Hindlimb muscle (tissue), 1 donor: ENCODE data around the gene CHST2. TPM values are rescaled to one million over a fixed set of nuclear protein-coding genes. Genes with fewer than 3 reads are reported as not detected.
"Not testable (repeated sequence)": the region's sequence is repeated elsewhere in the genome, so short reads cannot be mapped to it uniquely, and the experiment has no call there.

Experiments used
- DNase-seq: peaks from one replicate; pipeline ENCODE4 v3.0.0-alpha.2; 2013
- polyA plus RNA-seq: library from polyadenylated mRNA; unstranded; fragments of 120-200 nt; gene quantifications from one replicate; pipeline ENCODE4 v1.2.1, GENCODE V29; 2013; ENCODE audit not compliant: insufficient read length

The CHST2 gene
- polyA plus RNA-seq, 1 donor: 4.4 TPM

DNA sequence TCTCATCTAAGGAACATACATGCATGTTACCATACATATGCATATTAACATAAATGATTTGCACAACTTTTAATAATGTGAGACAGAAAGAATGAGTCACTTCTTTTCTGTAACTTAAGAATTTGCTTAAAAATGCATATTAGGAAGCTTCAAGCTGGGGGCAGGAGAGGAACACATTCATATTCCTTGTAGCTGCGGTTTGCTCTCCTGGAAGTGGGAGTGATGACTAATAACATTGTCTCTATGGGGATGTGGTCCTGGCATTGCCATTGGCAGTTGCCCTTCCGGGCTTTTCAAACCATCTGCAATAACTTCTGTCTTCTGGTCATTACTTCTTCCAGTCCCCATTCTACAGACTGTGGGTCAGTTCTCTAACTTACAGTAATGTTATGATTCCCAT lies 15.6 kb downstream of the CHST2 start:
- DNase-seq: no peak

DNA sequence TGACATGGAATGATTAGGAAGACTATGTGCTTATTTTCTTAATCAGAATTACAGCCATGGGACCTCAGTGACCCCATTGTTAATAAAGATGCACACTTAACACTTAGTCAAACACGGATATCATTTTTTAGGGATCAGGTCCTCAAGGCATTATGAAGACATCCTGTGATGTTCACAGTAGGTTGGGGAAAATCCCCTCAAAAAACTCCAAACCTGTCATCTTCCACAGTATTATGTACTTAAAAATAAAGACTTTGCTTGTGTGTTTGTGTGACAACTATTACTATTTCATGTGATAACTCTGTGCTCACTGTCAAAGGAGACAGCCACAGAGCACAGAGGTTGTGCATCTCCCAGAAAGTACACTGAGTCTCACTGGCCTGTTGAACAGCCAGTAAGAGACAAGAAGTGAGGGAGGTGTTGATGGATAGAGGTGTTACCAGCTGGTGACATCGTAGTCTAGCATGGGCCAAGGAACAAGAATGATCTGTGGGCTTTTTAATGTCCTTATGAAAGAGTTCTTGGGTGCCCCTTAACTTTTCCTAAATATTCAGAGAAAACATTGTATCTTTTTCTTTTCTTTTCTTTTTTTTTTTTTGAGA lies 18.0 kb downstream of the CHST2 start:
- DNase-seq: no peak

DNA sequence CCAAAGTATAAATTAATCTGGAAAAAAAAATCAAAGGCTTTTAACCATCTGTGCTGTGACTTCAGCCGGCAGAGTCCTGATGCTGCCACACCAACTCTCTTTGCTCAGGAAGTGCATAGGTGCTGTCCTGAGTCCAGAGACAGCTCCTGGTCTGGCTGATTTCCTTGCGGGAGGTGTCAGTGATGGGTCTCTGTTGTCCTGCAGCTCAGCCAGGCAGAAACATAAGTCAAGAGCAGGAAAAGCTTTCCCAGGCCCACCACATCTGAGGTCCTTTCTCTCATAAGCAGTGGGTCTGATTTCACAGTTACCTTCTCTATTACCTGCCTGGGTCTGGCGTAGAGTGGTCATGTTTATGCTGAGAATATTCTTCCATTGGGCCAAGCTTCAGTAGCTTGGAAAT lies 19.4 kb downstream of the CHST2 start:
- DNase-seq: no peak

DNA sequence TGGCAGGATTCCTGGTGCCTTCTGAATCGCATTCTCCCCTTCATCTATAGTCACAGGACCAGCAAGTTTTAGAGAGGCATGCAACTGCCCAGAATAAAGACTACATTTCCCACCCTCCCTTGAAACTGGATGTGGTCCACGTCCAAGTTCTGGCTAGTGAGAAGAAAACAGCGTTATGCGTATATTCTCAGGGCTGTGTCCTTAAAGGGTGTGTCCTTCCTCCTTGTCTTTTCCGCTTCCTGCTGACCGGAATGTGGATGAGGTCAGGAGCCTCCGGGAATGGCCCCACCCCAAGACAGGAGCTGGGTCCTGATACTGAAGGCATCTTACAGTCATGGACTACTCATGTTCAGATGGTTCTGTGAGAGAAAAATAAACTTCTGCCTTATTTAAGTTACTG lies 20.2 kb downstream of the CHST2 start:
- DNase-seq: no peak

DNA sequence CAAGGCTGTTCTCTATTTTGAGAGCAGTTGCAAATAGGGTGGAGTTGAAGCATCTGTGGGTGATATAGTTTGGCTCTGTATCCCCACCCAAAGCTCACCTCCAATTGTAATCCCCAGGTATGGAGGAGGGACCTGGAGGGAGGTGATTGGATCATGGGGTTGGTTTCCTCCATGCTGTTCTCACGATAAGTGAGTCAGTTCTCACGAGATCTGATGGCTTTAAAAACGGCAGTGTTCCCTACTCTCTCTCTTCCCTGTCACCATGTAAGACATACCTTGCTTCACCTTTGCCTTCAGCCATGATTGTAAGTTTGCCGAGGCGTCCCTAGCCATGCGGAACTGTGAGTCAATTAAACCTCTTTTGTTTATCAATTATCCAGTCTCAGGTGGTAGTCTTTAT lies 21.0 kb downstream of the CHST2 start:
- no peak for DNase-seq

DNA sequence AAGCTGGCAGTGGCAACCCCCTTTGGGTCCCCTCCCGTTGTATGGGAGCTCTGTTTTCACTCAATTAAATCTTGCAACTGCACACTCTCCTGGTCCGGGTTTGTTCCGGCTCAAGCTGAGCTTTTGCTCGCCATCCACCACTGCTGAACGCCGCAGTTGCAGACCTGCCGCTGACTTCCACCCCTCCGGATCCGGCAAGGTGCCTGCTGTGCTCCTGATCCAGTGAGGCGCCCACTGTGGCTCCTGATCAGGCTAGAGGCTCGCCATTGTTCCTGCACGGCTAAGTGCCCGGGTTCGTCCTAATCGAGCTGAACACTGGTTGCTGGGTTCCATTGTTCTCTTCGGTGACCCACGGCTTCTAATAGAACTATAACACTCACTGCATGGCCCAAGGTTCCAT lies 22.8 kb downstream of the CHST2 start:
- no peak for DNase-seq

DNA sequence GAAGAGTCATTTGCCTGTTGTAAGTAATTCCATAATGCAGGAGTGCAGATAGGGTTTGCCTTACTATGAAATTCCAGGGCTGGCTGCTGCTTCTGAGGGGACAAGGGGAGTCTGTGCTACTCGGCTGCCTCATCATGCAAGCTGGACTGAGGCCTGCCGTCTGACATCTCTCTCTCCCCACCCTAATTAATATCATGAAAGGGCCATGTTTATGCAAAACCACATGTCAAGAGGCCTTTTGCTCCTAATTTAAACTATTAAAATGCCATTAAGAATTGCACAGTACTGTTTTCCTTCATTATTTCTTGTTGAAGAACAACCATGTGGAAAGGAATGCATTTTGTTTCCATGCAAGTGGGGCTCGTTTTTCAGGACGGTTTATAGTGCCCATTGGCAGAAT lies 26.3 kb downstream of the CHST2 start:
- DNase-seq: no peak

DNA sequence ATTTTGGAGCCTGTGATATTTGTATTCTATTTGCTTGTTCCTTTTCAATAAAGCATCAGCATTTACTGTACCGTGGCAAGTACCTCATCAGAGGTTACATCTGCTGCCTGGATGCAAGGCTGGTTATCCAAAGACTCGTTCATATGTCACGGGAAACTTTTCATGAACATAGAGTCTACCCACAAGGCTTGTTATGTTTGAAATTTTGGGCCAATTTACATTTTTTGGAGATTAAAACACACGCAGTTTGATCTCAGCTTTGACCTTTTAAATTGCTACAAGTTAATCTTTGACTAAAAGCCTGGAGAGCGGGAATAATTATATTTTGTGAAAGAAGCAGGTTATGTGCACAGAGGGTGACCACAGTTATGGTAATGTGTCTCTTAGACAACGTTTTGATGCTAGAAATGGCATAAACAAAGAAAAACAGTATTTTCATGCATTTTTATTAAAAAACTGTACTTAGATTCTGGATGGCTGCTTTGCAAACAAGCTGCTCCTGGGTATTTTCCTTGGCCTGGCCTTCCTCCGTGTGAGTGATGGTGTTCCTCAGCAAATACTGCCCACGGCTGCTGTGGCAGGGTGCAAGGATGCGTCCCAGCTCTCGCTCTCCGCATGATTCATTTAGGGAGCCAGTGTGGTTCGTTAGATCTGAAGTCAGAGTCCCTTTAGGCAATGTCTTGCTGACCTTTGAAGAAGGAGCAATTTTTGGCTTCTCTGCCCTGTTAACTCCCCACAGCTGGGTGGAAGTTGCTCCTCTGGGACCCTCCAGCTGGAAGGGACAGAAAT lies 27.1 kb downstream of the CHST2 start:
- DNase-seq: no peak

DNA sequence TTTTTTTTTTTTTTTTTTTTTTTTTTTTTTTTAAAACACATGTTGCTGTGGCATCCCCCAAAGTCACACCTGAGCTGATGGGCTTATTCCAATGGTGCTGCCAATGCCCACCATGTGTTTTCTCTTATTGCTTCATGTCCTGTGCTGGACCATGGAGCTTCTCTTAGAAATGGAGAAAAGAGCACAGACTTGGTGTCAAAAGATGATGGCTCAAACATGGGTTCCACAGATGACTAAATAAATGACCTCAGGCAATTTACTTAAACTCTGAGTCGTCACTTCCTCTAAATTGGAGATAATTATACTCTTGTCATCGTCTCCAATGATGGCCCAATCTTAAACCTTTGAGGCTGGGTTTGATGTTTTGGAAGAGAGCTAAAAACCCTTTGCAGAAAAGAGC lies 28.1 kb downstream of the CHST2 start:
- no peak for DNase-seq

DNA sequence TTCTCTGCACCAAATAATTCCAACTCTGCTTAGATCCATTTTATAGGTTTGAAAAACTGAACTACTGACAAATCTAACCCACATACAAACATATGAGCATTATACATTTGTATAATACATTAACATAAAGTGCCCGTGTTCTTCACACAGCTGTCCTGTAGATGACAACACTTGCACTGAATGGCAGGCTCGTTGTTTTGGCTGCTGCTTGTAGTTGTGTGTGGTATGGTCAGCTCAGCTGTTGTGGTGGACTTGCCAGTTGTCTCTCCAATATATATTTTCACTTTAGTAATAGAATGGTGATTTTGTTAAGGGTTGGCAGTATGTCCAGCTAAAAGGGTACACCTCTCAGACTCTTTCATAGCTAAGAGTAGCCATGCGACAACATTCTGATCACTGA lies 30.5 kb downstream of the CHST2 start:
- DNase-seq: no peak

DNA sequence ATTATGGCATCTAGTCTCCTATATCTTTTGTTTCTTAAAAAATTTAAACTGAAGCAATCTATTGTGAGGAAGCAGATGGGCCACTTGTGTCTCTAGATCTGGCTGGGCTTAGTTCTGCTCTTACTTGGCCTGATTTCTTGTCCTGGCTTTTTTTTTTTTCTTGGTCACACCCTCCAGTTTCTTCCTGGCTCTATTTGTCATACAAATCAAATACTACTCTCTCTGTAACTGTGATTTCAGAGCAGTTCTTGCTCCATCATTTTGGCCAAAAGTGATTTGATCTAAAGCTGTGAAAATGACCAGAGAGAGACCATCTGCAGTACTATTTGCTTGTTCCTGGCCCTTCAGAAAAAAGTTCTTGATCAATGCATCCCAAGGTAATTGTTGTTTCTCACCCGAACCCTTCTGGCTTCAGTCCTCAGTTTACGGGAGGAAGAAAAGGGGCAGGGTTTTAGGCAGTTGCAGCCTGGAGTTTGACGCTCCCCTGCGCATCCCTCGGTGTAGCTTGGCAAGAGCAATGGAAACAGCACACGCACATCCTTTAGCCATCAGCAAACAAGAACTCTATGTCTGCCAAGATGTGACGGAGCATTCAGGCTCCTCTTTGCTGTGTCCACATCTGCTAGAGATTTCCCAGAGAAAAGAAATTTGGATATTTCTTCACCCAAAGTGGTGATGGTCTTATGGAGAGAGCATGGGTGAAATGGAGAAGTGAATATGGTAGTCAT lies 31.6 kb downstream of the CHST2 start:
- DNase-seq: peak; percentile 96

DNA sequence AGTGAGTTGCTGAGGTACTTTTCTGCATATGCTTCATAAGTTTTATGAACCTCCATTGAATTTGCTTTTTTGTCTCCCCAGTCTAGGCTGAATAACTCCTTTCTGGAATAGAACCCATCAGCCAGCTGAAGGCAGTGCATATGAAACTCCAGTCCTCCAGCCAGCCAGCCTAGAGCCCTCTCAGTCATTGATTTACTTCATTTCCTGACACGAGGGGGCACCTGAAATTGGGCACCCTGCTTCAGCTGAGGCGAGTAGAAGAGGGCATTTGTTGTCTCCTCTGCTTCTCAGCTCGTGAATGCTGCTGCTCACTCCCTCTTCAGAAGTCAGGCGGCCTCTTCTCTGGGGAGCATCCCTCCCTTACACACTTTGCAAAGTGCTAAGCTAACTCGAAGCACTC lies 32.5 kb downstream of the CHST2 start:
- no peak for DNase-seq

DNA sequence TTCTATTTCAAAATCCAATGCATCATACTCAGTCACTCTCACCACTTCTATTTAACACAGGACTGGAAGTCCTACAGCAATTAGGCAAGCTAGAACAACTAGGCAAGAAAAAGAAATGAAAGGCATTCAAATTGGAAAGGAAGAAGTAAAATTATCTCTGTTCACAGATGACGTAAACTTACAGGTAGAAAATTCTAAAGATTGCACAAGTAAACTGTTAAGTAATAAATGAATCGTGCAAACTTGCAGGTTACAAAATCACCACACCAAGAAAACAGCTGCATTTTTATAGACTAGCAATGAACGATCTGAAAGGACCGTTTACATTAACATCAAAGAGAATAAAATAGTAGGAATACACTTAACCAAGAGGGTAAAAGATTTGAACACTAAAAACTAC lies 36.2 kb downstream of the CHST2 start:
- no peak for DNase-seq

DNA sequence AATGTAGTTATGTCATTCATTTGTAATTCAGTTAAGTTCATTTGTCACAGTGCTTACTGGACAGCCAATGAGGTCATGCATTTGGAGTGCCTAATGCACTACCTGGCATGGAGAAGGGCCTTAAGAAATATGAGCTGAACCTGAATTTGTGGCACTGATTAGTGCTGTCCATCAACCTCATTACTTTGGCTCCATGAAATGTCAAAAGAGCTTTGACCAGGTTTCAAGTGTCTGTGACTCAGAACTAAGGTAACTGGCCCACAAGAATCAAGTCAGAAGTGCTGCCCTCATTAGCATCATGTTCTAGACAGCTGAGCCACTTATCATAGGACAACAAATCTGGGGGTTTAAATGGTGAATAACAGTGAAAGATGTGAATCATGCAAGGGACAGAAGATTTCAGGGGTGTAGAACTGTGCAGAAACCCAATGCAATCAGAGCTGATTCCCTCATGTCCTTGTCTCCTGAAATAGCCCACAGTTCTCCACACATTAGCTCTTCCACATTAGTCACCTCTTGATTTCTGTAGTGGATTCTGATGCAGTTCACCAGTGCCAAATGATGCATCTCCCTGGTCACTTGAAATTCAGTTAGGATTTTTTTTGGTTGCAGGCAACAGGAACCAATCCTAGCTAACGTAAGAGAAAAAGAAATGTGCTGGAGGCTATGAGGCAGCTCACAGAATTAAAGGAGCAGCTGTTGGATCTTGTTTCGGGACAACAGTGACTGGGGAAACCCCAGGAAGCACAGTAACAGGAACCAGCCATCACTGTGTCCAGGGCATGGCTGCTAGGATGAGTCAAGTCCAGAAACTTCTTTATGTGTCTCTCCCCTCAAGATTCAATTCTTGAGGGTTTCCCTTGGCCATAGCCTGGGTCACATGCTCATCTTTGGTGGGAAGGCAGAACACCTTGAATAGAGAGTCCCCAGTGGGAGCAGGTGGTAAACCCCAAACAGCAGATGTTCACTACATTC lies 38.7 kb downstream of the CHST2 start:
- no peak for DNase-seq

DNA sequence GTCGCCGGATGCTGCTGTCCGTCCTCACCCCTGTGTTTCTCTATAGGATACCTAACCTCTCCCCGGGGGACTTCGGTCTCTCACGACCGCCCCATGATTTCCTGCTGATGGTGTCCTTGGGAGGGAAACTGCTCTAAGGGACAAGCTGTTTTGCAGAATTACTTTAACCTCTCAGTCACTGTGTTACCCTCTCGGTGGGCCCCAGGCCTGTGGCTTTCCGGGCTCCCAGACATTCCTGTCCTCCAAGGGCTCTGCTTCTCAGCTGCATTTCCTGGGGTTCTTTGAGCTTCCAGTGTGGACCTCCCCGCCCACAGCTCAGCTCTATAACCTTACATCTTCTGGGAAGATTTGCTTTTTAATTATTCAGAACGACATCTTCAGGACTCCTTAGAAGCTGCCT lies 40.9 kb downstream of the CHST2 start:
- DNase-seq: no peak

DNA sequence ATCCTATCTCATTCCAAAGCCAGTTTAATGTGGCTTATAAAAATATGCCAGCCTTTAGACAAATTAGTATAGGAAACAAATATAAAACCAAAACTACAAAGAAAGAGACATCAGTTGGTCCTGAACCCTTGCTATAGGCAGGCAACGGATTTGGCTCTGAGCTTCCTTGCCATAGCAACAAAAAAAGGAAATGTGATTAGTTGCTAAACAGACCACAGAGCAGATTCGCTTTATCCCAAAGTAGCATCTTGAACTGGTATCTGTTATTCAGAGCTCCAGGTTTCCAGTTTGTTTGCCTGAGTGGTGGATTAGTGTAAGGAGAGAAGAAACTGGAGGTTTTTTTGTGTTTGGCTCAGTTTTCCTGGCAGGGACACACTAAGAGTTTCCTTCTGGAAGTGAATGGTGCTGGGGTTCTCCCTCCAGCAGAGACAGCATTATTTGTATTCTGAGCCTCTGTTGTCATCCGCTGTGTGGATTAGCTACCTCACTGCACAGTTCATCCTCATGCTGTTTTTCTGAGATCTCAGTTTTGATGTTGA lies 44.1 kb downstream of the CHST2 start:
- DNase-seq: peak; percentile 67

DNA sequence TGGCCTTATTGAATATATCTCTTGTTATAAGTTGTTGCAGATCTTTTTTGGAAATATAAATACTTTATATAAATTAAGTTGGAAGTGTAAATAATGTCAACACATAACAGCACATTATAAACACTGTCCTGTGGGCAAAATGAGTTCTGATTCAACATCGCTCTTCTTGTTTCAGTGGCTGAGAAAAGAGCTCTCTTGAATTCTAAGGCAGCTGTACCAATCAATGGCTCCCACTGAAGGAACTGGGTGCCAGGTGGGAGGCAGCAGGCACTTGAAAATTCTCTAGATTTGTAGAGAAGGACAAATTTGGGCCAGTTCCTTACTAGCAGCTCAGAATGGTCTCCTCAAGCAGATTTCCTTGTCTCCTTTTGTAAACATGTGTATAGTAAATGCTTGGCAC lies 45.6 kb downstream of the CHST2 start:
- DNase-seq: no peak

DNA sequence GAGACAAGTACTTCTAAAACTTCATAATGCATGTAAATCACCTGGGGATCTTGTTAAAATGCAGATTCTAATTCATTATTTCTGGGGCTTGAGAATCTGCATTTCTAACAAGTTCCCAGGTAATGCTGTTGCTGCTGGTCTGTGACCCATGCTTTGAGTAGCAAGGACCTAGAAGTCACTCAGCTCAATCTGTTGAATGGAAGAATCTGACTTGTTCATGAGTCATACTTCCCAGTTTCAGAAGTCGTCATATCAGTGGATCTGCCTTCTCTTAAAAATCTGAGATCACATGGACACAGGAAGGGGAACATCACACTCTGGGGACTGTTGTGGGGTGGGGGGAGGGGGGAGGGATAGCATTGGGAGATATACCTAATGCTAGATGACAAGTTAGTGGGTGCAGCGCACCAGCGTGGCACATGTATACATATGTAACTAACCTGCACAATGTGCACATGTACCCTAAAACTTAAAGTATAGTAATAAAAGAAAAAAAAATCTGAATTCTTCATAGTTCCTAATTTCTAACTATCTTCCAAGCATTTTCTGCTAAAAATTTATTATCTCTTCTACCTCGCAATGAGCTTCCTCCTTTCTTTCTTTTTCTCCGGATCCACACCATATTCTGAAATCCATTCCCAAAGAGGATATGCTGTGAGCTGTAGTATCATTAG lies 46.2 kb downstream of the CHST2 start:
- not testable (repeated sequence) for DNase-seq

DNA sequence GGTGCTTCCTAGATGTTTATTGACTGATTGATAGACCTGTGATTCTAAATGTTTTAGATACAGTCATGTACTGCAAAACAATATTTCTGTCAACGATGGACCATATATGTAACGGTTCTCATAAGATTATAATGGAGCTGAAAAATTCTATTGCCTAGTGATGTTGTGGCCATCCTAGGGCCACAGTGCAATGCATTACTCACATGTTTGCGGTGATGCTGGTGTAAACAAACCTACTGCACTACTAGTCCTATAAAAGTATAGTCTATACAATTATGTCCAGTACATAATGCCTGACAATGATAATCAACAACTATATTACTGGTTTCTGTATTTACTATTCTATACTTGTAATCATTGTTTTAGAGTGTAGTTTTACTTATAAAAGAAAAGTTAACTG lies 46.8 kb downstream of the CHST2 start:
- no peak for DNase-seq

DNA sequence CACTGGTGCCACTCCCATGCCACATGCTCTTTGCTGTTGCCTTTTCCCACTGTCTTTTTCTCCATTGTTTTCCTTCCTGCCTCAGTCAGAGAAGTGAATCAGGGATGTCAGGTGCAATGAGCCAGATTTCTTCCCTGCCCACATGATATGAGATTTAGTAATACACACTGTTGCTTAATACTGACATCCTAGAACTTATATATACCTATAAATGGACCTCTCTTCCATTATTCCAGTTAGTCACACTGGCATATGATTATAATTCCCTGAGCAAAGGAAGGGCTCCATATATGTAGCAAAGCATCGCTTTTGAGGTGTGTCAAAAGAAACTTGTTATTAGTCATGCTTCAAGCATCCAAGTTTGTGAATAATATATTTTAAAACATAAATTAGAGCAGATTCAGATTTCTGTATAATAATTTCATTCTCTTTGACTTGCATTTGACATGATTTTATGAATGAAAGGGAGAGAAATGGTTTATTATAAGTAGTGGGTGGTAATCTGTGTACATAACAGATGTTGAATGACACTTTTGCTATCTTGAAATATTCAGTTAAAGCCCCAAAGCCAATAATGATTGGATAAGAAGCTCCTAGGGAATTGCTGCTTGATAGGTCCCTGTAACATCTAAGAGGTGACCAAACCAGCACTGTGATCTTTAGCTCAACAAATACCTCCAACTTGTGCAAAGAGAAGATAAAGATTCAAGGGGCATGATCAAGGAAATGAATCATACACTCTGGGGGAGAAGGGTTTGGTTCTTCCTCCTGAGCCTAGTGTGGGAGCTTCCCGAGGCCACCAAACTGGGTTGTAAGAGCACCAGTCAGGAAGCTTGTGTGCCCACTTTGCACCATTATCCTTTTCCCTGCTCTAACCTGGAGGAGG lies 48.6 kb downstream of the CHST2 start:
- DNase-seq: no peak

DNA sequence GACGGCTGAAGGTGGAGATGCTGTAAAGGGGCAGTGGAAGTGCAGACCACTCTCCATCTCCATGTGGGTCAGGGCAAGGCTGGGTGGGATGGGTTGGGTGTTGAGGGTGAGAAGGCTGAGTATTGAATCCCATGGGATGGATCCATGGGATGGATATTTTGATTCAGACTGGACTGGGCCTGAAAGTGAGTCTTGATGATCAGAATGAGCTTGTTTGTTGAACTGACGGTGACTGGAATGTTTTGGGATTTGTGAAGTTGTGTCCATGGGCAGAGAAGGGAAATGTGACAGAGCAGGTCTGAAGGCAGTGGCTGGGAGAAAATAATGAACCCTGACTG lies 49.3 kb downstream of the CHST2 start:
- DNase-seq: no peak
